SK-N-SH treated with all-trans-retinoic acid at 6 μM for 48 hours (cell line): Measurements from ENCODE around the gene BTBD19.

ENCODE experiments used
- ATAC-seq: fragments of 200-7000 bp; cut with Tn5 transposase; 3 replicates; pipeline ENCODE4 v1.9.1; 2020; ENCODE audit warnings: mild to moderate bottlenecking, moderate library complexity
- ARNTL ChIP-seq: fragments of 450-650 bp; formaldehyde crosslinking; IDR thresholded peaks from 2 replicates; pipeline ENCODE4 v1.5.0; 2020; ENCODE audit warnings: low read depth, mild to moderate bottlenecking, moderate library complexity, borderline replicate concordance
- BACH2 ChIP-seq: fragments of 250-450 bp; sonication (Bioruptor Pico); IDR thresholded peaks from 2 replicates; pipeline ENCODE4 v1.9.0; 2021; ENCODE audit warnings: mild to moderate bottlenecking, borderline replicate concordance
- CREB5 ChIP-seq: fragments of 250-450 bp; sonication (Bioruptor Pico); IDR thresholded peaks from 2 replicates; pipeline ENCODE4 v1.5.1; 2020; ENCODE audit warnings: low read depth, mild to moderate bottlenecking, moderate library complexity
- CSDC2 ChIP-seq: fragments of 250-450 bp; sonication (Bioruptor Pico); IDR thresholded peaks from 2 replicates; pipeline ENCODE4 v1.5.0; 2020; ENCODE audit warnings: mild to moderate bottlenecking, moderate library complexity
- ESRRG ChIP-seq: fragments of 250-450 bp; sonication (Bioruptor Pico); IDR thresholded peaks from 2 replicates; pipeline ENCODE4 v1.6.1; 2021; ENCODE audit warnings: mild to moderate bottlenecking
- ISL1 ChIP-seq: fragments of 250-450 bp; sonication (Bioruptor Pico); IDR thresholded peaks from 2 replicates; pipeline ENCODE4 v2.1.2; 2022; ENCODE audit warnings: mild to moderate bottlenecking, moderate library complexity
- OSR1 ChIP-seq: fragments of 250-450 bp; sonication (Bioruptor Pico); IDR thresholded peaks from 2 replicates; pipeline ENCODE4 v1.8.0; 2022; ENCODE audit warnings: moderate library complexity, mild to moderate bottlenecking, inconsistent platforms
- PATZ1 ChIP-seq: fragments of 250-450 bp; sonication (Bioruptor Pico); IDR thresholded peaks from 2 replicates; pipeline ENCODE4 v1.8.0; 2020; ENCODE audit warnings: mild to moderate bottlenecking, moderate library complexity, borderline replicate concordance
- POU6F1 ChIP-seq: fragments of 250-450 bp; sonication (Bioruptor Pico); IDR thresholded peaks from 2 replicates; pipeline ENCODE4 v1.8.0; 2021; ENCODE audit warnings: low read depth, mild to moderate bottlenecking, moderate library complexity, borderline replicate concordance
- PPARA ChIP-seq: fragments of 250-450 bp; sonication (Bioruptor Pico); IDR thresholded peaks from 2 replicates; pipeline ENCODE4 v1.5.0; 2020; ENCODE audit warnings: mild to moderate bottlenecking, borderline replicate concordance
- RARB ChIP-seq: fragments of 250-450 bp; sonication (Bioruptor Pico); IDR thresholded peaks from 2 replicates; pipeline ENCODE4 v1.8.0; 2021; ENCODE audit warnings: mild to moderate bottlenecking, moderate library complexity
- SNAI2 ChIP-seq: fragments of 250-450 bp; sonication (Bioruptor Pico); IDR thresholded peaks from 2 replicates; pipeline ENCODE4 v1.5.0; 2020; ENCODE audit warnings: mild to moderate bottlenecking, moderate library complexity
- TCF4 ChIP-seq: fragments of 250-450 bp; sonication (Bioruptor Pico); IDR thresholded peaks from 2 replicates; pipeline ENCODE4 v1.8.0; 2021; ENCODE audit warnings: mild to moderate bottlenecking, moderate library complexity, borderline replicate concordance
- TOX ChIP-seq: fragments of 250-450 bp; sonication (Bioruptor Pico); IDR thresholded peaks from 2 replicates; pipeline ENCODE4 v1.8.0; 2021; ENCODE audit warnings: mild to moderate bottlenecking, moderate library complexity, borderline replicate concordance
- TSHZ2 ChIP-seq: fragments of 250-450 bp; sonication (Bioruptor Pico); IDR thresholded peaks from 2 replicates; pipeline ENCODE4 v1.5.0; 2020; ENCODE audit warnings: mild to moderate bottlenecking, moderate library complexity
- ZC3H10 ChIP-seq: fragments of 250-450 bp; sonication (Bioruptor Pico); IDR thresholded peaks from 2 replicates; pipeline ENCODE4 v1.5.1; 2021; ENCODE audit warnings: mild to moderate bottlenecking, moderate library complexity
- ZFP30 ChIP-seq: fragments of 450-650 bp; formaldehyde crosslinking; IDR thresholded peaks from 2 replicates; pipeline ENCODE4 v1.5.0; 2022; ENCODE audit warnings: mild to moderate bottlenecking, moderate library complexity
- ZNF565 ChIP-seq: fragments of 450-650 bp; formaldehyde crosslinking; conservative IDR thresholded peaks from 2 replicates; pipeline ENCODE4 v1.5.0; 2020; ENCODE audit warnings: low read depth, mild to moderate bottlenecking, moderate library complexity
- ZNF70 ChIP-seq: fragments of 450-650 bp; formaldehyde crosslinking; IDR thresholded peaks from 2 replicates; pipeline ENCODE4 v1.5.0; 2020; ENCODE audit warnings: mild to moderate bottlenecking, moderate library complexity
- ZNF8 ChIP-seq: fragments of 450-650 bp; formaldehyde crosslinking; IDR thresholded peaks from 2 replicates; pipeline ENCODE4 v1.5.0; 2020; ENCODE audit warnings: mild to moderate bottlenecking, moderate library complexity

The BTBD19 gene

GRCh38 chr1:44806025-44806703 lies 2.2 kb upstream of the BTBD19 start:
- TF ChIP-seq PPARA (CRISPR knock-in tag): no peak
- TF ChIP-seq RARB (CRISPR knock-in tag): no peak
- no peak for TF ChIP-seq TSHZ2 (CRISPR knock-in tag)
- TF ChIP-seq POU6F1 (CRISPR knock-in tag): no peak
- no peak for TF ChIP-seq ISL1
- no peak for TF ChIP-seq CREB5 (CRISPR knock-in tag)
- no peak for TF ChIP-seq ARNTL (CRISPR knock-in tag)
- no peak for TF ChIP-seq TCF4 (CRISPR knock-in tag)
- no peak for TF ChIP-seq BACH2 (CRISPR knock-in tag)
- no peak for TF ChIP-seq PATZ1
- no peak for TF ChIP-seq ZFP30
- no peak for TF ChIP-seq ZC3H10
- TF ChIP-seq ESRRG (CRISPR knock-in tag): no peak
- TF ChIP-seq ZNF70: no peak
- TF ChIP-seq ZNF565 (CRISPR knock-in tag): no peak
- TF ChIP-seq SNAI2 (CRISPR knock-in tag): no peak
- no peak for TF ChIP-seq ZNF8 (CRISPR knock-in tag)
- TF ChIP-seq CSDC2 (CRISPR knock-in tag): no peak
- TF ChIP-seq, all 23 proteins: peak for 0
- no peak for ATAC-seq

- no peak for ATAC-seq
- TF ChIP-seq ZNF565 (CRISPR knock-in tag) (no peak), RARB (CRISPR knock-in tag) (peak; percentile 1; the same call in 1 of the 2 replicates)
Measured at GRCh38 chr1:44806704-44807363, 1.5 kb upstream of the BTBD19 start, which contains the start of gene DYNLT4. DYNLT4 (minus strand) TSS chr1:44807351; CDS start chr1:44806668, 683 bp downstream.

- peak; percentile 67 for ATAC-seq
- TF ChIP-seq SNAI2 (CRISPR knock-in tag) (0 out of 2 replicates have a peak, but pooled peaks have one; percentile 64), ISL1 (no peak), OSR1 (CRISPR knock-in tag) (no peak), CREB5 (CRISPR knock-in tag) (peak; percentile 58), ARNTL (CRISPR knock-in tag) (no peak), ZC3H10 (0 out of 2 replicates have a peak, but pooled peaks have one; percentile 37), CSDC2 (CRISPR knock-in tag) (peak; percentile 97), ESRRG (CRISPR knock-in tag) (0 out of 2 replicates have a peak, but pooled peaks have one; percentile 10), ZNF565 (CRISPR knock-in tag) (0 out of 2 replicates have a peak, but pooled peaks have one; percentile 9), TOX (CRISPR knock-in tag) (no peak)
Measured at GRCh38 chr1:44807364-44808062, 810 bp upstream of the BTBD19 start.
